ENCODE data around the gene SPTBN1.

GRCh38 chr2:54619660-54620231, 163.6 kb downstream of the SPTBN1 start:
- TF ChIP-seq CTCF (conservative IDR thresholded peaks at IDR 0.05; ENCODE audit: low read length) (no peak), EZH2phosphoT487 (IDR thresholded peaks at IDR 0.05; ENCODE audit: borderline replicate concordance) (no peak)
